ENCODE measurements around the gene PDZD8.

- TF ChIP-seq, protein P1, sequence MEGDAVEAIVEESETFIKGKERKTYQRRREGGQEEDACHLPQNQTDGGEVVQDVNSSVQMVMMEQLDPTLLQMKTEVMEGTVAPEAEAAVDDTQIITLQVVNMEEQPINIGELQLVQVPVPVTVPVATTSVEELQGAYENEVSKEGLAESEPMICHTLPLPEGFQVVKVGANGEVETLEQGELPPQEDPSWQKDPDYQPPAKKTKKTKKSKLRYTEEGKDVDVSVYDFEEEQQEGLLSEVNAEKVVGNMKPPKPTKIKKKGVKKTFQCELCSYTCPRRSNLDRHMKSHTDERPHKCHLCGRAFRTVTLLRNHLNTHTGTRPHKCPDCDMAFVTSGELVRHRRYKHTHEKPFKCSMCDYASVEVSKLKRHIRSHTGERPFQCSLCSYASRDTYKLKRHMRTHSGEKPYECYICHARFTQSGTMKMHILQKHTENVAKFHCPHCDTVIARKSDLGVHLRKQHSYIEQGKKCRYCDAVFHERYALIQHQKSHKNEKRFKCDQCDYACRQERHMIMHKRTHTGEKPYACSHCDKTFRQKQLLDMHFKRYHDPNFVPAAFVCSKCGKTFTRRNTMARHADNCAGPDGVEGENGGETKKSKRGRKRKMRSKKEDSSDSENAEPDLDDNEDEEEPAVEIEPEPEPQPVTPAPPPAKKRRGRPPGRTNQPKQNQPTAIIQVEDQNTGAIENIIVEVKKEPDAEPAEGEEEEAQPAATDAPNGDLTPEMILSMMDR (IDR thresholded peaks at IDR 0.05) = no peak
- TF ChIP-seq ZFX (IDR thresholded peaks at IDR 0.05; ENCODE audit: borderline replicate concordance) = no peak
Measured at GRCh38 chr10:117262291-117262902, 112.8 kb downstream of the PDZD8 start.

All from 22Rv1 (cell line).